GM19463 (cell line): ENCODE measurements around the gene PCSK4.

Source experiments
- ATAC-seq: cut with Tn5 transposase; IDR thresholded peaks from one replicate; pipeline ENCODE4 v1.9.1; 2021; ENCODE audit warnings: mild to moderate bottlenecking, moderate library complexity; ENCODE audit not compliant: unreplicated experiment

The PCSK4 gene

GRCh38 chr19:1457031-1457739 lies 33.0 kb downstream of the PCSK4 start:
- ATAC-seq, result no peak

GRCh38 chr19:1456121-1456900 lies 33.8 kb downstream of the PCSK4 start:
- no peak for ATAC-seq

- ATAC-seq, result no peak
Measured at GRCh38 chr19:1455336-1456120, 34.6 kb downstream of the PCSK4 start.

- no peak for ATAC-seq
Measured at GRCh38 chr19:1455002-1455335, 35.2 kb downstream of the PCSK4 start.

- no peak for ATAC-seq
Measured at GRCh38 chr19:1453525-1454364, 36.4 kb downstream of the PCSK4 start.

- no peak for ATAC-seq
Measured at GRCh38 chr19:1452802-1453524, 37.2 kb downstream of the PCSK4 start.

- no peak for ATAC-seq
Measured at GRCh38 chr19:1451916-1452801, 38.0 kb downstream of the PCSK4 start.

GRCh38 chr19:1450735-1451731 lies 39.1 kb downstream of the PCSK4 start:
- no peak for ATAC-seq

- no peak for ATAC-seq
Measured at GRCh38 chr19:1449467-1450442, 40.4 kb downstream of the PCSK4 start, which contains the start of gene APC2. Gene APC2 (plus strand): TSS chr19:1450121. CDS start chr19:1453002, 2,881 bp downstream.

GRCh38 chr19:1447944-1448343 lies 42.2 kb downstream of the PCSK4 start:
- ATAC-seq, result no peak

GRCh38 chr19:1447504-1447903 lies 42.6 kb downstream of the PCSK4 start:
- no peak for ATAC-seq

GRCh38 chr19:1446713-1447481 lies 43.3 kb downstream of the PCSK4 start:
- ATAC-seq, result no peak

GRCh38 chr19:1445932-1446712 lies 44.0 kb downstream of the PCSK4 start:
- no peak for ATAC-seq

GRCh38 chr19:1445185-1445931 lies 44.8 kb downstream of the PCSK4 start:
- peak; percentile 73 for ATAC-seq
